HepG2 (cell line): ENCODE data around the gene ANKRD66. TPM values are rescaled to one million over a fixed set of nuclear protein-coding genes. Genes with fewer than 3 reads are reported as not detected.

Experiments
- ATAC-seq: fragments of 200-7000 bp; cut with Tn5 transposase; 3 replicates; pipeline ENCODE4 v1.9.1; 2020; ENCODE audit warnings: mild to moderate bottlenecking, moderate library complexity
- BruUV-seq: library from RNA; stranded (reverse); fragments of 400-500 nt; replicated peaks from 2 replicates; lab custom pipeline; 2021; lab: Mats Ljungman, UMichigan
- CTCF ChIA-PET: fragments of 300-600 bp; formaldehyde crosslinking; extraction: SDS; loops from one replicate; lab custom pipeline; 2021; ENCODE audit warnings: low total read pairs, inconsistent platforms, low intra/inter-chr PET ratio; lab: Yijun Ruan, JAX
- POLR2A ChIA-PET: fragments of 350-600 bp; sonication (Branson Sonifier 250); formaldehyde crosslinking; loops from one replicate; lab custom pipeline; 2020; ENCODE audit warnings: antibody characterized with exemption, inconsistent platforms; lab: Yijun Ruan, JAX
- DNase-seq: peaks from one replicate; pipeline ENCODE4 v3.0.0-alpha.2; 2015; ENCODE audit warnings: low spot score
- FAIRE-seq: peaks from 3 replicates; lab custom pipeline; 2011; peaks lifted over from hg19 to GRCh38; lab: Jason Lieb, UNC
- H2AFZ ChIP-seq: one replicate; pipeline ENCODE4 v1.6.1; 2011; ENCODE audit warnings: low read length, inconsistent platforms
- H3K27ac ChIP-seq: fragments of 300-600 bp; 3 replicates; pipeline ENCODE4 v1.8.0; 2011; ENCODE audit warnings: mixed run types, mild to moderate bottlenecking, mixed read lengths, low read length, inconsistent platforms; ENCODE audit not compliant: insufficient read depth; ENCODE audit errors: extremely low read length
- H3K27me3 ChIP-seq, 2 experiments: fragments of 200-600 bp in 1 of 2; 2 replicates in 1 of 2; 3 replicates in 1 of 2; pipeline versions ENCODE4 v1.6.0 to v1.8.0; 2011; ENCODE audit warnings: low read length in 2 of 2, mild to moderate bottlenecking in 2 of 2, moderate library complexity in 2 of 2, inconsistent platforms in 1 of 2; ENCODE audit not compliant: insufficient read depth in 2 of 2, control insufficient read depth in 1 of 2
- H3K36me3 ChIP-seq, 2 experiments: fragments of 200-600 bp in 1 of 2; replicated peaks in 1 of 2; 2 replicates in 1 of 2; 3 replicates in 1 of 2; pipeline versions ENCODE4 v1.5.1 to v1.8.0; 2011; ENCODE audit warnings: low read length in 2 of 2, inconsistent platforms in 1 of 2; ENCODE audit not compliant: insufficient read depth in 2 of 2, control insufficient read depth in 1 of 2
- H3K4me1 ChIP-seq: 2 replicates; pipeline ENCODE4 v1.5.1; 2012; ENCODE audit warnings: low read length, inconsistent platforms; ENCODE audit not compliant: insufficient read depth
- H3K4me2 ChIP-seq: 2 replicates; pipeline ENCODE4 v1.6.0; 2011; ENCODE audit warnings: low read depth, low read length, inconsistent platforms
- H3K4me3 ChIP-seq, 3 experiments: fragments of 200-600 bp in 1 of 3; sonication (generic), shearing (Covaris generic) in 1 of 3; replicated peaks in 1 of 3; 2 replicates each; pipeline ENCODE4 v1.5.1; 2011 to 2016; ENCODE audit warnings: low read length in 3 of 3, inconsistent platforms in 2 of 3, low read depth in 2 of 3, mild to moderate bottlenecking in 2 of 3, control low read depth in 1 of 3, mixed read lengths in 1 of 3; ENCODE audit not compliant: insufficient read depth in 1 of 3
- H3K79me2 ChIP-seq: one replicate; pipeline ENCODE4 v1.6.1; 2011; ENCODE audit warnings: low read length, inconsistent platforms; ENCODE audit not compliant: insufficient read depth
- H3K9ac ChIP-seq: 2 replicates; pipeline ENCODE4 v1.6.0; 2011; ENCODE audit warnings: mild to moderate bottlenecking, low read depth, low read length, inconsistent platforms; ENCODE audit not compliant: insufficient read depth
- H3K9me3 ChIP-seq: 2 replicates; pipeline ENCODE4 v1.5.1; 2012; ENCODE audit warnings: mild to moderate bottlenecking, low read length
- H4K20me1 ChIP-seq: 2 replicates; pipeline ENCODE4 v1.6.0; 2011; ENCODE audit warnings: inconsistent platforms, mild to moderate bottlenecking, low read length, moderate library complexity; ENCODE audit not compliant: insufficient read depth
- CBX1 ChIP-seq: IDR thresholded peaks from one replicate; pipeline ENCODE4 v1.6.1; 2016; ENCODE audit warnings: antibody characterized with exemption, low read depth
- FOXO4 ChIP-seq: sonication (generic); formaldehyde crosslinking; conservative IDR thresholded peaks from 2 replicates; pipeline ENCODE4 v1.8.1; 2023; ENCODE audit warnings: missing genetic modification reagents
- ZNF414 ChIP-seq: sonication (generic); formaldehyde crosslinking; IDR thresholded peaks from 2 replicates; pipeline ENCODE4 v1.5.0; 2020; ENCODE audit warnings: missing genetic modification reagents
- ZNF550 ChIP-seq: sonication (generic); formaldehyde crosslinking; IDR thresholded peaks from 2 replicates; pipeline ENCODE4 v1.4.0; 2020; ENCODE audit warnings: mild to moderate bottlenecking, missing genetic modification reagents, borderline replicate concordance
- ZNF788 ChIP-seq: sonication (generic); formaldehyde crosslinking; IDR thresholded peaks from 2 replicates; pipeline ENCODE4 v1.5.0; 2020; ENCODE audit warnings: mild to moderate bottlenecking, missing genetic modification reagents, borderline replicate concordance
- WGBS: methylation state at CpG from one replicate; pipeline ENCODE4 v1.1.6; 2017; ENCODE audit warnings: low lambda C conversion rate; 5-methylcytosine and 5-hydroxymethylcytosine counted together
- in situ Hi-C: cut with HindIII; loops from 2 replicates; pipeline ENCODE4 v1.10.0; 2017; ENCODE audit warnings: low pct_unique_long_range_greater_than_20kb; ENCODE audit not compliant: extremely low pct_ligation_motif_present
- intact Hi-C: fragments of 100-400 bp; cut with micrococcal nuclease; formaldehyde crosslinking; loops from one replicate; pipeline ENCODE4 v1.10.0; 2022; ENCODE audit not compliant: unreplicated experiment
- polyA plus RNA-seq, 8 experiments: library from polyadenylated mRNA; depleted of rRNA in 3 of 8; stranded (reverse) in 7 of 8; unstranded in 1 of 8; fragments of >200 nt; fragmentation: Illumina TruSeq in 4 of 8; extraction: Trizol in 4 of 8; gene quantifications; 2 replicates each; pipeline versions ENCODE4 v1.2.1 to v1.2.3, GENCODE V29; 2011 to 2016; ENCODE audit warnings: low read depth in 4 of 8, missing spikeins in 1 of 8, mixed read lengths in 1 of 8; ENCODE audit not compliant: insufficient read depth in 1 of 8
- total RNA-seq, 5 experiments: library from RNA; depleted of rRNA; stranded (reverse); fragments of >200 nt; fragmentation: Illumina TruSeq; extraction: Trizol; gene quantifications; 2 replicates each; pipeline ENCODE4 v1.2.3, GENCODE V29; 2016; ENCODE audit warnings: low read depth in 1 of 5

Gene ANKRD66
- total and polyA plus RNA-seq, 2 of the 13 experiments (the other 11 are each of a cell fraction or from before 2014, with no cell fraction given), result not detected

- TF ChIP-seq ZNF550 (CRISPR knock-in tag) (no peak), ZNF414 (CRISPR knock-in tag) (no peak), CBX1 (no peak)
These were observed 31.6 kb upstream of the ANKRD66 start (continued) for GRCh38 chr6:46715141-46715540.

- Histone ChIP-seq H3K27ac (no peak overlapping the region), H4K20me1 (no peaks in the 10 kb centered on the region), H3K79me2 (no peaks in the 10 kb centered on the region), H3K4me1 (no peaks in the 10 kb centered on the region), H3K4me3 (no peak overlapping the region), H3K4me2 (no peak overlapping the region), H3K9me3 (no peaks in the 10 kb centered on the region), H3K9ac (no peak overlapping the region), H3K27me3 (no peaks in the 10 kb centered on the region), H2AFZ (no peak overlapping the region), H3K36me3 (no peaks in the 10 kb centered on the region)
- ATAC-seq, result no peak
- FAIRE-seq, result no peak
- BruUV-seq, result no TSS peak
- intact Hi-C loops (no loop called here), in situ Hi-C loops (no loop called here)
- WGBS, result 0% methylated on average over 1 of the region's 1 CpG
- no peak for DNase-seq
- POLR2A ChIA-PET, result no interaction called here
- CTCF ChIA-PET, result no interaction called here
- no peak for TF ChIP-seq ZNF788 (CRISPR knock-in tag)
- TF ChIP-seq FOXO4 (CRISPR knock-in tag), result 0 out of 2 replicates have a peak, but pooled peaks have one; percentile 68
These were observed 27.6 kb upstream of the ANKRD66 start for GRCh38 chr6:46719099-46719498.
